Tibial nerve (tissue), 3 donors: ENCODE measurements around the gene SPINK1.

Experiments
- CTCF ChIP-seq, 5 experiments: fragments of 200-600 bp in 3 of 5; fragments of 450-650 bp in 2 of 5; sonication (generic) in 3 of 5; IDR thresholded peaks; one replicate each; pipeline ENCODE4 v1.5.1; 2016 to 2019; ENCODE audit warnings: antibody characterized with exemption in 5 of 5, mild to moderate bottlenecking in 3 of 5, moderate library complexity in 2 of 5
- POLR2A ChIP-seq, 2 donors: fragments of 450-650 bp; IDR thresholded peaks; one replicate each; pipeline ENCODE4 v1.6.1; 2017; ENCODE audit warnings: antibody characterized with exemption in 2 of 2, mild to moderate bottlenecking in 2 of 2, moderate library complexity in 2 of 2

GRCh38 chr5:147860641-147861025 is 29.2 kb upstream of the SPINK1 start:
- TF ChIP-seq CTCF (IDR thresholded peaks at IDR 0.05) (no peak), POLR2A (IDR thresholded peaks at IDR 0.05) (no peak)
